GM12801 (cell line): ENCODE data around the gene THEMIS2.

Experiments used
- CTCF ChIP-seq: IDR thresholded peaks from one replicate; pipeline ENCODE4 v1.5.1; 2011; ENCODE audit warnings: control low read depth; ENCODE audit not compliant: insufficient read length; ENCODE audit errors: extremely low read depth

The THEMIS2 gene

DNA sequence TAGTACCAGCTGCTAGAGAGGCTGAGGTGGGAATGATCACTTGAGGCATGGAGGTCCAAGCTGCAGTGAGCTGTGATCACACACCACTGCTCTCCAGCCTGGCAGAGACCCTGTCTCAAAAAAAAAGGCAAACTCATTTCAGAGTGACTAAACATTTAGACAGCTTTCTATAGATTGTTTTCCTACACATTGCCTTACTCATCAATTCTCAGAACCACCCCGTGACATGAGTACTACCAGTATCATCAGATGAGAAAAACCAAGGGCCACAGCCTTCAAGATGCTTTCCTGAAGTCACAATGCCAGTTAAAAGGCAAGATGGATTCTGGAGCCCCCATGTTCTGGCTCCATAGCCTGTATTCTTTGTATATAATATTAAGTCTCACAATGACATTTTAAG is 40.1 kb downstream of the THEMIS2 start:
- TF ChIP-seq CTCF, result no peak

DNA sequence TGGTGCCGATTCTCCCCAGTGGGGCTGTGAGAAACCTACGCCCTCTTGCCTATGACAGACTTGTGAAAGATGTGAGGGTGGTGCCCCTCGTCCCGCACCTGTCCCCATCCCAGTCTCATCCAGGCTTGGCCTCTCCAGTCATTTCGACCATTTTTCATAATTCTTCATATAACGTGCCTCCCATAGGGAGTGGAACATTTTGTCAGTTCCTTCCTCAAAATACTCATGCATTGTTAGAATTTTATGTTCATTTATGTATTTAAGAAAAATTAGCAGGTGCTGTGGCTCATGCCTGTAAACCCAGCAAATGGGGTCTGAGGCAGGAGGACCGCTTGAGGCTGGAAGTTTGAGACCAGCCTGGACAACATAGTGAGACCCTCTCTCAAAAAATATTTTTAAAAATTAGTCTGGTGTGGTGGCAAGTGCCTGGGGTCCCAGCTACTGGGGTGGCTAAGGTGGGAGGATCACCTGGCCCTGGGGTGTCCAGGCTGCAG is 42.8 kb downstream of the THEMIS2 start:
- no peak for TF ChIP-seq CTCF

DNA sequence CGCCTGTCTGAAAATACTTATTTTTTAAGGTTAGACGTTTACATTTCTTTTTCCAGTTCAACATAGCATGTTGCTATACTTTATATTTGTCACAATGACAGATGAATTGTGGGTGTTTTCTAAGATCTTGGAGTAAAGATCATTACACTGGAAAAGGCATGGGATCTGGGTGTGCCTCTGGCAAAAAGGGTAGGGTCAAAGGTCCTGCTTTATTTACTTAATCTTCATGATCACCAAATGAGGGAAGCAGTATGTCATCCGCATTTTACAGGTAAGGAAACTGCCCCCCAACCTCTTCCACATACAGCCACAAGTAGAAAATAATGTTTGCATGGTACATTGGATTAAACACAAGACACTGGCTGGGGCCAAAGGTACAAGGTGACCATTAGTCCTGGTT is 49.9 kb downstream of the THEMIS2 start:
- TF ChIP-seq CTCF, result no peak

GRCh38 chr1:27928216-27928954 is 56.0 kb downstream of the THEMIS2 start:
- TF ChIP-seq CTCF, result no peak

- TF ChIP-seq CTCF, result no peak
These were observed 58.8 kb downstream of the THEMIS2 start for GRCh38 chr1:27931184-27931583.

GRCh38 chr1:27931759-27932158 is 59.4 kb downstream of the THEMIS2 start:
- no peak for TF ChIP-seq CTCF

DNA sequence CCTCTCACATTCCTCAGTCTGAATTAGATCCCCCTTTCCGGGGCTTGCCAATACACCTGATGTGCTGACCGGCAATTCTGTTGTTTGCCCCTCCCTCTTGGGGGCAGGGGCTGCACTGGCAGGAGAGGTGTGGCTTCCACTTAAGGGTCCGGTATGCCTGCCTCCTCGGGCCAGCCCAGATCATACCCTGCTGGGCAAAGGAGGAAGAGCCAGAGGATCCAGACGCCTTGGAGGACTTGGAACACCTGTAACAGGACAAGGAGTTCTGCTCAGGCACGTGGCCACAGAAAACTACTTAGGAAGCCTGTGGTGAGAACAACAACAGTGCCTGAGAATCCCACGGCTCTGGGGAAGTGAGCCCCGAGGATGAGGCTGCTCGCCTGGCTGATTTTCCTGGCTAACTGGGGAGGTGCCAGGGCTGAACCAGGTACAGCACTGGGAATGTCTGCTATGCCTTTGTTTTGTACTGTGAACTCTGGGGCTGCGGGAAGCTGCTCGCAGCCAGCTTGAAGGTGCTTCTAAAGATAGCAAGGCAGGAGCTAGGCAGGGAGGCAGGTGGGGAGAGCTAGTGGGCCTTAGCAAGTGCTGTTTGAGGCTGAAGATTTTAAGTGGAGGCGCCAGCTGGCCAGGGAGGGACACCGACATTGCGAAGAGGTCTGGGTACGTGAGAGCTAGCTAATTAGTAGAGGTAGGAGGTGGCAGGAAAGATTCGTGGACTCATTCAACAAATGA is 62.6 kb downstream of the THEMIS2 start, which contains the start of gene SMPDL3B:
SMPDL3B (plus strand) TSS at position 183 of the 732 bp plus-strand sequence; CDS start at position 367, 184 bp downstream.
- no peak for TF ChIP-seq CTCF
